PFSK-1 (cell line): ENCODE data around the gene LIPC.

Experiments
- POLR2AphosphoS5 ChIP-seq: IDR thresholded peaks from 2 replicates; pipeline ENCODE4 v1.6.1; 2012; ENCODE audit warnings: low read depth, mild to moderate bottlenecking, control low read depth, low read length, moderate library complexity
- REST ChIP-seq, 2 experiments: IDR thresholded peaks; 2 replicates each; pipeline versions ENCODE4 v1.6.1 to v1.8.0; 2011 to 2012; ENCODE audit warnings: low read depth in 2 of 2, low read length in 2 of 2, control low read depth in 1 of 2, inconsistent platforms in 1 of 2, mild to moderate bottlenecking in 1 of 2, moderate library complexity in 1 of 2; ENCODE audit not compliant: insufficient read depth in 1 of 2

GRCh38 chr15:58574631-58575030 is 142.8 kb downstream of the LIPC start:
- TF ChIP-seq REST (IDR thresholded peaks at IDR 0.05; ENCODE audit: insufficient read depth in 1 of 2, low read depth in 2 of 2, low read length in 2 of 2) = no peak
- TF ChIP-seq POLR2AphosphoS5 = no peak
